Measurements from ENCODE around the gene RPF1. TPM values are rescaled to one million over a fixed set of nuclear protein-coding genes. Genes with fewer than 3 reads are reported as not detected.

Gene RPF1
- total and polyA plus RNA-seq, 2 of the 8 experiments (the other 6 are each of a cell fraction or from before 2014, with no cell fraction given) = 18.7 to 41.8 TPM

- ChIA-PET CTCF (ENCODE audit: partially characterized antibody) (interaction anchor here (0.9 kb wide), 1 partner anchor 8 kb away, joined by 4 read pairs; no protein-coding TSS in a partner anchor), POLR2A (ENCODE audit: partially characterized antibody) (interaction anchor here (1.3 kb wide), 1 partner anchor 9 kb away, joined by 5 read pairs; the partner anchor contains the start of genes GNG5 and SPATA1)
- Histone ChIP-seq H3K23me2 (ENCODE audit: low read depth, low read length) (no peaks in the 10 kb centered on the region), H3K36me3 (ENCODE audit: control insufficient read depth in 2 of 4, insufficient read depth in 4 of 4, low read length in 3 of 4) (peaks cover 11 to 71% (median 32%) of the 10 kb centered on the region in 4 experiments), H4K8ac (ENCODE audit: extremely low read depth, insufficient read depth, low read length) (no peak overlapping the region), H3K79me2 (ENCODE audit: control insufficient read depth in 1 of 2, insufficient read depth in 2 of 2, low read length in 2 of 2) (peaks cover 0 to 23% of the 10 kb centered on the region in 2 experiments; a peak in 1 of 4 replicates), H3K79me1 (ENCODE audit: low read depth, low read length) (peaks cover 2% of the 10 kb centered on the region; the same call in 1 of the 2 replicates), H2BK20ac (ENCODE audit: low read length) (no peak overlapping the region), H3K4me2 (ENCODE audit: insufficient read depth in 1 of 2, low read depth in 2 of 2, low read length in 2 of 2) (no peak overlapping the region), H3K23ac (ENCODE audit: insufficient read length) (no peak overlapping the region), H4K91ac (replicated peaks; ENCODE audit: insufficient read length, low read length) (no peak overlapping the region), H2BK120ac (replicated peaks; ENCODE audit: low read depth, low read length) (no peak overlapping the region), H3K4me1 (replicated peaks in 1 of 4; ENCODE audit: control insufficient read depth in 3 of 4, insufficient read depth in 4 of 4, low read length in 3 of 4) (peaks cover 0 to 5% (median 1%) of the 10 kb centered on the region in 4 experiments; a peak in 1 of 7 replicates), H2BK5ac (ENCODE audit: low read depth, low read length) (no peak overlapping the region), H3K18ac (ENCODE audit: extremely low read depth, low read length) (no peak overlapping the region), H4K5ac (ENCODE audit: insufficient read length, low read depth, low read length) (no peak overlapping the region), H3K14ac (ENCODE audit: insufficient read length) (no peak overlapping the region), H3K4me3 (ENCODE audit: extremely low read depth in 1 of 4, insufficient read depth in 2 of 4, low read depth in 3 of 4, low read length in 4 of 4) (no peak overlapping the region), H2BK12ac (ENCODE audit: low read depth, low read length) (no peak overlapping the region), H3K27me3 (replicated peaks in 1 of 4; ENCODE audit: control insufficient read depth in 3 of 4, extremely low read depth in 1 of 4, insufficient read depth in 3 of 4, low read length in 3 of 4) (no peaks in the 10 kb centered on the region), H2BK15ac (ENCODE audit: low read length) (no peak overlapping the region), H3K27ac (ENCODE audit: low read depth, low read length) (no peak overlapping the region), H3K9me3 (ENCODE audit: insufficient read depth in 2 of 2, low read depth in 1 of 2, low read length in 1 of 2) (no peaks in the 10 kb centered on the region), H3K9ac (replicated peaks in 1 of 4; ENCODE audit: extremely low read depth in 1 of 4, low read depth in 3 of 4, low read length in 3 of 4) (no peak overlapping the region), H4K20me1 (replicated peaks in 1 of 2; ENCODE audit: control insufficient read depth in 1 of 2, insufficient read depth in 2 of 2, low read length in 2 of 2) (peaks cover 0 to 3% of the 10 kb centered on the region in 2 experiments), H2AFZ (ENCODE audit: low read length) (no peak overlapping the region), H3K4ac (replicated peaks; ENCODE audit: insufficient read length, low read depth, low read length) (no peak overlapping the region), H2AK5ac (ENCODE audit: low read depth, low read length) (no peak overlapping the region), H3K56ac (replicated peaks; ENCODE audit: insufficient read length, low read depth, low read length) (no peak overlapping the region)
- WGBS, 2 experiments (ENCODE audit: extremely low coverage in 1 of 2, insufficient coverage in 1 of 2, insufficient read length in 1 of 2, insufficient replicate concordance in 2 of 2, low coverage in 1 of 2, low lambda C conversion rate in 2 of 2, missing lambda C conversion rate in 1 of 2) = 91% methylated on average over 3 of the region's 3 CpGs; no CpG with 5 or more reads in 1 of the 2 experiments
- DNase-seq (ENCODE audit: low read depth in 1 of 2, low spot score in 2 of 2) (no peak), FAIRE-seq (no peak)
- no peak for TF ChIP-seq HDAC6 (IDR thresholded peaks at IDR 0.05; ENCODE audit: low read depth, low read length)
- no peak for TF ChIP-seq NANOG (IDR thresholded peaks at IDR 0.05; ENCODE audit: insufficient read depth, low read depth, low read length, poor library complexity, severe bottlenecking)
- no peak for TF ChIP-seq KDM1A (IDR thresholded peaks at IDR 0.05; ENCODE audit: borderline replicate concordance, low read length)
- TF ChIP-seq EZH2 (IDR thresholded peaks at IDR 0.05; ENCODE audit: low read depth, low read length, severe bottlenecking) = no peak
- no peak for TF ChIP-seq TEAD4 (IDR thresholded peaks at IDR 0.05; ENCODE audit: low read depth, low read length)
- no peak for TF ChIP-seq ATF3 (IDR thresholded peaks at IDR 0.05; ENCODE audit: insufficient read depth, low read depth, low read length)
- TF ChIP-seq TBP (IDR thresholded peaks at IDR 0.05; ENCODE audit: low read depth, low read length) = no peak
- TF ChIP-seq CTBP2 (IDR thresholded peaks at IDR 0.05; ENCODE audit: borderline replicate concordance, insufficient read depth, insufficient read length, low read length) = no peak
- TF ChIP-seq CBX8 (IDR thresholded peaks at IDR 0.05; ENCODE audit: borderline replicate concordance, low read depth, low read length) = no peak
- TF ChIP-seq EGR1 (IDR thresholded peaks at IDR 0.05; ENCODE audit: borderline replicate concordance, low read depth, low read length) = no peak
- TF ChIP-seq SAP30 (IDR thresholded peaks at IDR 0.05; ENCODE audit: insufficient read depth, insufficient replicate concordance, low read length) = no peak
- TF ChIP-seq RNF2 (IDR thresholded peaks at IDR 0.05; ENCODE audit: borderline replicate concordance, low read depth, low read length, missing control alignments, poor library complexity, severe bottlenecking) = no peak
Measured at GRCh38 chr1:84496498-84496897, 17.4 kb downstream of the RPF1 start.
